ENCODE measurements around the gene SLC35A5. TPM values are rescaled to one million over a fixed set of nuclear protein-coding genes. Genes with fewer than 3 reads are reported as not detected.

The SLC35A5 gene
- total RNA-seq, 1 donor from 2014 or later, result 37.4 TPM

- TF ChIP-seq, protein P1, sequence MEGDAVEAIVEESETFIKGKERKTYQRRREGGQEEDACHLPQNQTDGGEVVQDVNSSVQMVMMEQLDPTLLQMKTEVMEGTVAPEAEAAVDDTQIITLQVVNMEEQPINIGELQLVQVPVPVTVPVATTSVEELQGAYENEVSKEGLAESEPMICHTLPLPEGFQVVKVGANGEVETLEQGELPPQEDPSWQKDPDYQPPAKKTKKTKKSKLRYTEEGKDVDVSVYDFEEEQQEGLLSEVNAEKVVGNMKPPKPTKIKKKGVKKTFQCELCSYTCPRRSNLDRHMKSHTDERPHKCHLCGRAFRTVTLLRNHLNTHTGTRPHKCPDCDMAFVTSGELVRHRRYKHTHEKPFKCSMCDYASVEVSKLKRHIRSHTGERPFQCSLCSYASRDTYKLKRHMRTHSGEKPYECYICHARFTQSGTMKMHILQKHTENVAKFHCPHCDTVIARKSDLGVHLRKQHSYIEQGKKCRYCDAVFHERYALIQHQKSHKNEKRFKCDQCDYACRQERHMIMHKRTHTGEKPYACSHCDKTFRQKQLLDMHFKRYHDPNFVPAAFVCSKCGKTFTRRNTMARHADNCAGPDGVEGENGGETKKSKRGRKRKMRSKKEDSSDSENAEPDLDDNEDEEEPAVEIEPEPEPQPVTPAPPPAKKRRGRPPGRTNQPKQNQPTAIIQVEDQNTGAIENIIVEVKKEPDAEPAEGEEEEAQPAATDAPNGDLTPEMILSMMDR (IDR thresholded peaks at IDR 0.05), result no peak
These were observed 33.0 kb downstream of the SLC35A5 start for GRCh38 chr3:112594856-112595255.

GRCh38 chr3:112597945-112598344, 36.1 kb downstream of the SLC35A5 start:
- H3K27me3 ChIP-seq (ENCODE audit: low read depth), result no peaks in the 10 kb centered on the region
- peaks cover 14% of the 10 kb centered on the region for H3K36me3 ChIP-seq
- H3K4me3 ChIP-seq, result no peak overlapping the region
- ATAC-seq (no peak), DNase-seq (no peak)
- no peak overlapping the region for H3K27ac ChIP-seq
- H3K4me1 ChIP-seq, result no peaks in the 10 kb centered on the region
- TF ChIP-seq, protein P1 (IDR thresholded peaks at IDR 0.05), result no peak
- intact Hi-C loops (cut with DNase I), result no loop called here
- H3K9me3 ChIP-seq, result no peaks in the 10 kb centered on the region

More at GRCh38 chr3:112594856-112595255, 33.0 kb downstream of the SLC35A5 start:
- H3K36me3 ChIP-seq, result peaks cover 24% of the 10 kb centered on the region
- H3K4me3 ChIP-seq, result no peak overlapping the region
- H3K27me3 ChIP-seq (ENCODE audit: low read depth), result no peaks in the 10 kb centered on the region
- DNase-seq, result no peak
- no peak for ATAC-seq
- no peaks in the 10 kb centered on the region for H3K9me3 ChIP-seq
- no peaks in the 10 kb centered on the region for H3K4me1 ChIP-seq
- H3K27ac ChIP-seq, result no peak overlapping the region
- intact Hi-C loops (cut with DNase I), result no loop called here

DNA sequence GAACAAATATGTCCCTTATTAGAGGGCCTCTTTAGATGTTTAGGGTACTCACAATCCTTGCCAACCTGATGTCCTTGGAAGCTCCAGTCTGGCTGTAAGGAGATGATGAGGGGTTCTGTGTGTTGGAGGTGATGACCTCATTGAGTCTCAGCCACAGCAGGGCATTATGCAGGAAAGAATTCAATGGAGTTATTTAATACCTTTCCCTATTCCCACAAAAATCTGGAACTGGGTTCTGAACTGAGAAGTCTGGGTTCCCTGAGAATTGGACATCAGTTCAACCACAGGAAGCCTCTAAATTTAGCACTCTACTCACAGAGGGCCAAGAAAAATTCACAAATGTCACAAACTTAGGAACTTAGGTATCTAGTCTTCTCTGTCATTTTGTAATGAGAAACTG, 36.9 kb downstream of the SLC35A5 start:
- Histone ChIP-seq H3K4me1 (no peaks in the 10 kb centered on the region), H3K4me3 (no peak overlapping the region), H3K9me3 (no peaks in the 10 kb centered on the region), H3K27ac (no peak overlapping the region), H3K36me3 (peaks cover 10% of the 10 kb centered on the region), H3K27me3 (ENCODE audit: low read depth) (no peaks in the 10 kb centered on the region)
- DNase-seq (no peak), ATAC-seq (no peak)
- TF ChIP-seq, protein P1 (IDR thresholded peaks at IDR 0.05), result no peak
- intact Hi-C loops (cut with DNase I), result no loop called here

- no peak for ATAC-seq
- Histone ChIP-seq H3K4me1 (no peaks in the 10 kb centered on the region), H3K9me3 (no peaks in the 10 kb centered on the region), H3K27me3 (ENCODE audit: low read depth) (no peaks in the 10 kb centered on the region), H3K27ac (no peak overlapping the region), H3K36me3 (peaks cover 2% of the 10 kb centered on the region), H3K4me3 (no peak overlapping the region)
- intact Hi-C loops (cut with DNase I), result no loop called here
- TF ChIP-seq, protein P1 (IDR thresholded peaks at IDR 0.05), result no peak
- DNase-seq, result no peak
These were observed 40.5 kb downstream of the SLC35A5 start for GRCh38 chr3:112602217-112602838.

- intact Hi-C loops (cut with DNase I), result no loop called here
- Histone ChIP-seq H3K36me3 (no peaks in the 10 kb centered on the region), H3K4me3 (no peak overlapping the region), H3K27ac (no peak overlapping the region), H3K27me3 (ENCODE audit: low read depth) (no peaks in the 10 kb centered on the region), H3K4me1 (no peaks in the 10 kb centered on the region), H3K9me3 (no peaks in the 10 kb centered on the region)
- ATAC-seq (no peak), DNase-seq (no peak)
- TF ChIP-seq, protein P1 (IDR thresholded peaks at IDR 0.05), result no peak
These were observed 42.7 kb downstream of the SLC35A5 start for GRCh38 chr3:112604536-112604935.
